D721Med (cell line): ENCODE results near the gene TFCP2.

Experiments
- DNase-seq: peaks from one replicate; pipeline ENCODE4 v3.0.0; 2011; ENCODE audit warnings: low spot score; ENCODE audit not compliant: insufficient read length
- FAIRE-seq: peaks from 2 replicates; lab custom pipeline; 2011; peaks lifted over from hg19 to GRCh38; lab: Jason Lieb, UNC
- CTCF ChIP-seq: IDR thresholded peaks from 2 replicates; pipeline ENCODE4 v1.5.1; 2012; ENCODE audit warnings: mild to moderate bottlenecking, control low read depth; ENCODE audit not compliant: insufficient read depth; ENCODE audit errors: missing control alignments

Gene TFCP2

GRCh38 chr12:51076236-51076930 lies 96.6 kb downstream of the TFCP2 start:
- no peak for TF ChIP-seq CTCF
- DNase-seq = no peak
- no peak for FAIRE-seq

GRCh38 chr12:51075390-51075789 lies 97.5 kb downstream of the TFCP2 start:
- no peak for TF ChIP-seq CTCF

GRCh38 chr12:51071663-51072062 lies 101.3 kb downstream of the TFCP2 start:
- DNase-seq (no peak), FAIRE-seq (no peak)
- no peak for TF ChIP-seq CTCF

More at GRCh38 chr12:51075390-51075789, 97.5 kb downstream of the TFCP2 start:
- FAIRE-seq (no peak), DNase-seq (no peak)

- no peak for TF ChIP-seq CTCF
- DNase-seq = no peak
- no peak for FAIRE-seq
Observed at GRCh38 chr12:51070004-51070403, 102.9 kb downstream of the TFCP2 start.

GRCh38 chr12:51067771-51068170 lies 105.2 kb downstream of the TFCP2 start:
- no peak for DNase-seq
- no peak for TF ChIP-seq CTCF
- no peak for FAIRE-seq

GRCh38 chr12:51067229-51067628 lies 105.7 kb downstream of the TFCP2 start:
- DNase-seq = no peak
- FAIRE-seq = no peak
- no peak for TF ChIP-seq CTCF

- TF ChIP-seq CTCF = no peak
- DNase-seq (no peak), FAIRE-seq (no peak)
Observed at GRCh38 chr12:51065530-51065929, 107.4 kb downstream of the TFCP2 start.
